GM18499 (cell line): ENCODE measurements around the gene ZNF263.
"Not testable (repeated sequence)": the region's sequence is repeated elsewhere in the genome, so short reads cannot be mapped to it uniquely, and the experiment has no call there.

Experiments used
- ATAC-seq: cut with Tn5 transposase; IDR thresholded peaks from one replicate; pipeline ENCODE4 v1.9.1; 2021; ENCODE audit warnings: moderate number of reproducible peaks; ENCODE audit not compliant: insufficient read depth, unreplicated experiment

ZNF263 gene

DNA sequence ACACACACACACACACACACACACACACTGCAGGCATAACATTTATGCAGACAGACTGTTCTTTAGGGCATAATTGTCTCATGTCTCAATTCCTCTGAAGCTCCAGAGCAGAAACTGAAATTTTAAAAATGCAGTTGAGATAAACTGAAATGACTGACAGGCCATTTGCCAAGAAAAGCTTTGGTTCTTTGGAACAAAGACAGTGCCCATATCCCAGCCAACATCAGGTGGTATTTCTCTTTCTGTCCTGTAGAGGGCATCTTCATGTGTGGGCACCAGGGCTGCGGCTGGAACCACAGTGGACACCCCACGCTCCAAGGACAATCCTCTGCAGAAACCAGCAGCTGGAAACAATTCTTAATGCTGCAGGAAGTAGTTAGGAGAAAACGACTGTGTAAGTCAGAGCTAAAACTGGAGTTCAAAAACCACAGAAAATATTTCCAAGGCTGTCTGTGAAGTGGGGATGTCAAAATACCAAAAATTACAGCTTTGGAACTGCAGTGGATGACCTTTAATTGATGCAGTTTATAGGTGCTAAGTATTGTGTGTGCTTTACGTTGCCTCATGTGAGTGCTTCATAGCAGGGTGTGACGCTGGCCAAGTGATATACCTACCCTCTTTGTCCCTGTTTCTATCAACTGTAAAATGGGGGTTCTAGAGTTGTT is 16.3 kb upstream of the ZNF263 start:
- ATAC-seq, result no peak

- no peak for ATAC-seq
Observed at GRCh38 chr16:3268294-3268693, 15.0 kb upstream of the ZNF263 start.

GRCh38 chr16:3270718-3271117 is 12.6 kb upstream of the ZNF263 start:
- not testable (repeated sequence) for ATAC-seq

DNA sequence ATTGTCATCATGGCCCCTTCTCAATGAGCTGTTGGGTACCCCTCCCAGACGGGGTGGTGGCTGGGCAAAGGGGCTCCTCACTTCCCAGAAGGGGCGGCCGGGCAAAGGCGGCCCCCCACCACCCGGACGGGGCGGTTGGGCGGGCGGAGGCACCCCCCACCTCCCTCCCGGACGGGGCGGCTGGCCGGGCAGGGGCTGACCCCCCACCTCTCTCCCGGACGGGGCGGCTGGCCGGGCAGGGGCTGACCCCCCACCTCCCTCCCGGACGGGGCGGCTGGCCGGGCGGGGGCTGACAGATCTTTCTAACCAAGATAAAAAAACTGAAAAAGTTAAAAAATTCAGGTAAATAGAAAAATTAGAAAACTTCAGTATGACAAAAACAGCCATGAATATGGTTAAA is 12.0 kb upstream of the ZNF263 start:
- not testable (repeated sequence) for ATAC-seq

- ATAC-seq, result no peak
Observed at GRCh38 chr16:3274490-3274889, 8.8 kb upstream of the ZNF263 start.

DNA sequence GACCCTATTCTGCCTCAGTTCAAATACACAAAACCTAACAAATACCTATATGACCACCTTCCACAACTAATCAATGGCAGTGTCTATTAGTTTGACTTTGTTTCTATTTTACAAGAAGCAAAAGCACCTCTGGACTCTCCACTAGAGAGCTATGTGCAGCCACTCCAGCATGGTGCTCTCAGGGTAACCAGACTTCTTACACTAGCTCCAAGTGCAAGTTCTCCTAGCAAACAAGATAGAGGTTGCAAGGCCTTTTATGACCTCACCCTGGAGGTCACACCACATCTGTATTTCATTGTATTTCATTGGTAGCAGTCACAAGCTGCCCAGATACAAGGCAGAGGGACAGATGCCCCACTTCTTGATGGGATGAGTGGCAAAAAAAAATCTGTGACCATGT is 8.3 kb upstream of the ZNF263 start:
- no peak for ATAC-seq

DNA sequence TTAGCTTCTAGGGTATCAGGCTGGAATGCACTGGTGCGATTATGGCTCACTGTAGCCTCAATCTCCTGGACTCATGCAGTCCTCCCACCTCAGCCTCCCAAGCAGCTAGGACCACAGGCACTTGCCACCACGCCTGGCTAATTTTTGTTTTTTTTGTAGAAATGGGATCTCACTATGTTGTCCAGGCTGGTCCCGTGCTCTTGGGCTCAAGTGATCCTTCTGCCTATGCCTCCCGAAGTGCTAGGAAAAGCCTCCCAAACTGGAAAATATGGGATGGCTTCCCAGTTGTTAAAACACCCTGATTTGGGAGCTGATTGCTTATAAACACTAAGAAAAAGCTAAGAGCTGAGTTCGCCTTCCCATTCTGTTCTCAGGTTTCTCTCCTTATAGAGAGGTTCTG is 6.6 kb upstream of the ZNF263 start:
- no peak for ATAC-seq

GRCh38 chr16:3281222-3281820 is 2.0 kb upstream of the ZNF263 start:
- no peak for ATAC-seq

GRCh38 chr16:3282103-3282729 is 1.1 kb upstream of the ZNF263 start:
- ATAC-seq, result no peak

GRCh38 chr16:3283543-3284447 is 504 bp downstream of the ZNF263 start:
- no peak for ATAC-seq

DNA sequence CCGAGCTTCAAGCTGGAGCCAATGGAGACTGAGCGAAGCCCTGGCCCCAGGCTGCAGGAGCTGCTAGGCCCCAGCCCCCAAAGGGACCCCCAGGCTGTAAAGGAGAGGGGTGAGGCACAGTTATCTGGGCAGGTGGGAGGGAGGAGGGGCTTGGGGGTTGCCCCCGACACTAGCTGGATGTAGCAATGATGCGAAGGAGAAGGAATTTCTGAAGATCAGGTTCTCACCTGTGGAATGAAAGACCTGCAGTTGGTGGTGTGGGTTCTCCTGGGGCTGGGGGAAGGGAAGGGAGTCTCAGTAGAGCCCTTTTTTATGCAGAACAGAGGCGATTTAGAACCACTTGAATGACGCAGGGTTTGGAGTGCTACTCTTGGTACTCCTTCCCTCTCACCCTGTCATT is 1.8 kb downstream of the ZNF263 start:
- no peak for ATAC-seq

DNA sequence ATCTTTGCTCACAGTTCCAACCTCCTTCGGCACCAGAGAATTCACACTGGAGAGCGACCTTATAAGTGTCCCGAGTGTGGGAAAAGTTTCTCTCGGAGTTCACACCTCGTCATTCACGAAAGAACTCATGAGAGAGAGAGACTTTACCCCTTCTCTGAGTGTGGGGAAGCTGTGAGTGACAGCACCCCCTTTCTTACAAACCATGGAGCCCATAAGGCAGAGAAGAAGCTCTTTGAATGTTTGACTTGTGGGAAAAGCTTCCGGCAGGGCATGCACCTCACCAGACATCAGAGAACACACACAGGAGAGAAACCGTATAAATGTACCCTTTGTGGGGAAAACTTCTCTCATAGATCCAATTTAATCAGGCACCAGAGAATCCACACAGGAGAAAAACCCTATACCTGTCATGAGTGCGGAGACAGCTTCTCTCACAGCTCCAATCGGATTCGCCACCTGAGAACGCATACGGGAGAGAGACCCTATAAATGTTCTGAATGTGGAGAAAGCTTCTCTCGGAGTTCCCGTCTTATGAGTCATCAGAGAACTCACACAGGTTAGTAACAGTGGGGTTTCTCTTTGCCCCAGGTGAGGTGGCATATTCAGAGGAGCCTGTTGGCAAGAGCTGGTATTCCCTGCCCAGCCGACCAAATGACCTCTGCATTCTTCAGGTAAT is 6.8 kb downstream of the ZNF263 start:
- no peak for ATAC-seq

DNA sequence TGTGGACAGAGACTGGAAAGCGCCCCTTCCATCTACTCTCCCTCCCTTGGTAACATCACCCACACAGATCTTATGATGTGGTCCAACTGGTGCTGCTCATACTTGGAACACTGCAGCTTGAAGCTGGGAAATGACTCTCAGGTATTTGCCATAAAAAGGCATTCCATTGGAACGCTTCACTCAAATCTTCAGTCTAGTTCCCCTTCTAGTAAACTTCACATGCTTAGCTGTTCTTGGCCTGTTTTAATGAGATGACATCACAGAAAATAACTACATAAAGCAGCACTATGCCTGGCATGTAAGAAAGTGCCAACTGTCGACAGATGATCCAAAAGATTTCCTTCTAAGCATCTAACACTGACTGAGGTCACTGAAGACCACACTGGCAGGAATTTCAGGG is 9.3 kb downstream of the ZNF263 start:
- ATAC-seq, result no peak

- no peak for ATAC-seq
Observed at GRCh38 chr16:3295209-3295608, 11.9 kb downstream of the ZNF263 start.

DNA sequence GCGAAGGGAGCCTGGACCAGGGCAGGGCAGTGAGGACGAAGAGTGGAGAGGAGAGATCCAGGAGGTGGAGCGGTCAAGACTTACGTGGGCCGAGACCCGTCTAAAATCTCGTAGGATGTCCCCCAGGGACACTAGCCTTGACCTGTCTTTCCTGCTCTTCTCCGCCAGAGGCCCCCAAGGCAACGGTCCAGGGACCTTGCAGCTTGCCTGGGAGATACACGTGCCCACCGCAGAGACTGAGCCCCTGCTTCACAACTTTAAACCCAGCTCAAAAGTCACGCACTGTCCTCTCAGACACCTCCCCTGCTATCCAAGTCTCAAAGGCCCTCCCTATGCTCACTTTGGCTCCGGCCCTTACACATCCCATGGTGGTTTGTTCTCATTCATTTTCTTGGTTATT is 12.5 kb downstream of the ZNF263 start:
- ATAC-seq, result no peak

- no peak for ATAC-seq
Observed at GRCh38 chr16:3304370-3304769, 21.1 kb downstream of the ZNF263 start.

GRCh38 chr16:3305109-3306068 is 22.1 kb downstream of the ZNF263 start, which contains the start of the genes TIGD7 and ZNF75A:
Gene TIGD7, minus strand, starts transcription at chr16:3305430. Its CDS starts 4,816 bp downstream, at chr16:3300614.
Gene ZNF75A, plus strand, starts transcription at chr16:3305497. Its CDS starts 2,932 bp downstream, at chr16:3308429.
- no peak for ATAC-seq

DNA sequence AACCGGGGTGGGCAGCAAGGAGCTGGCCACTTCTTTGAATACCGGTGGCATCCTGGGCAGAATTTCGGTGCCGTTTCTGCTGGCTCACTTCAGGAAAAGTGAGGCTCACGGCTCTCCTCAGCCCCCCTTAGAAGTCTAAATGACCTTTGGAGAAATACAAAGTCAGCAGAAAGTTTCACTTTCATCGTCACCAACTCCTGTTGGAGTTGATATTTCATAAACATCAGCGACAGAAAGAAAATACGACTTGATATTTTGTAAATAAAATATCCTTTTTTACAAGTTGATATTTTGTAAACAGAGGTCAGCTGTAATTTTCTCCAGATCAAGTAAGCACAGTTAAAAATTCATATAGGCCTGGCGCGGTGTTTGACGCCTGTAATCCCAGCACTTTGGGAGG is 22.8 kb downstream of the ZNF263 start:
- ATAC-seq, result no peak

DNA sequence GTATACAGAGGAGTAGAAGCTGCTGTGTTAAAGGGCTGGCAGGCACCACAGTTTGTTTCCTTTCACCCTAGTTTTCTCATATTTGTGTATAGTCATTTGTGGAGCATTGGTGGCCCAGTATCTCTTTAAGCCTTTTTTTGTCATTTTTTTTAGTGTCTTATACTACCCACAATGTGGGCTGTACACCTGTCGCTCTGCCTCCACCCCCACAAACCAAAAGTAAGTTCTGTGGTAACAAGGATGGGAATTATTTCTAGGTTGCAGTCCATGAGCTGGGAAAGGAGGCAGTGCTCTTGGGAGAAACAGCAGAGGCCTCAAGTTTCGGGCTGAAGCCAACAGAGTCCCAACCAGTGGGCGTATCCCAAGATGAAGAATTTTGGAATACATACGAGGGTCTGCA is 28.2 kb downstream of the ZNF263 start:
- ATAC-seq, result no peak
